Tibial nerve (tissue), 3 donors: ENCODE measurements around the gene NRG2.

Experiments
- CTCF ChIP-seq, 5 experiments: fragments of 200-600 bp in 3 of 5; fragments of 450-650 bp in 2 of 5; sonication (generic) in 3 of 5; IDR thresholded peaks; one replicate each; pipeline ENCODE4 v1.5.1; 2016 to 2019; ENCODE audit warnings: antibody characterized with exemption in 5 of 5, mild to moderate bottlenecking in 3 of 5, moderate library complexity in 2 of 5
- POLR2A ChIP-seq, 2 donors: fragments of 450-650 bp; IDR thresholded peaks; one replicate each; pipeline ENCODE4 v1.6.1; 2017; ENCODE audit warnings: antibody characterized with exemption in 2 of 2, mild to moderate bottlenecking in 2 of 2, moderate library complexity in 2 of 2

GRCh38 chr5:139968547-139969261 lies 74.4 kb downstream of the NRG2 start:
- peak; percentile 95 to 99 (median 97) for TF ChIP-seq CTCF (IDR thresholded peaks at IDR 0.05)
- TF ChIP-seq POLR2A (IDR thresholded peaks at IDR 0.05) = no peak
